ENCODE data around the gene SNAP23.
A peak's percentile ranks its signal among the peaks of the same experiment; 100 is the strongest.

The SNAP23 gene

DNA sequence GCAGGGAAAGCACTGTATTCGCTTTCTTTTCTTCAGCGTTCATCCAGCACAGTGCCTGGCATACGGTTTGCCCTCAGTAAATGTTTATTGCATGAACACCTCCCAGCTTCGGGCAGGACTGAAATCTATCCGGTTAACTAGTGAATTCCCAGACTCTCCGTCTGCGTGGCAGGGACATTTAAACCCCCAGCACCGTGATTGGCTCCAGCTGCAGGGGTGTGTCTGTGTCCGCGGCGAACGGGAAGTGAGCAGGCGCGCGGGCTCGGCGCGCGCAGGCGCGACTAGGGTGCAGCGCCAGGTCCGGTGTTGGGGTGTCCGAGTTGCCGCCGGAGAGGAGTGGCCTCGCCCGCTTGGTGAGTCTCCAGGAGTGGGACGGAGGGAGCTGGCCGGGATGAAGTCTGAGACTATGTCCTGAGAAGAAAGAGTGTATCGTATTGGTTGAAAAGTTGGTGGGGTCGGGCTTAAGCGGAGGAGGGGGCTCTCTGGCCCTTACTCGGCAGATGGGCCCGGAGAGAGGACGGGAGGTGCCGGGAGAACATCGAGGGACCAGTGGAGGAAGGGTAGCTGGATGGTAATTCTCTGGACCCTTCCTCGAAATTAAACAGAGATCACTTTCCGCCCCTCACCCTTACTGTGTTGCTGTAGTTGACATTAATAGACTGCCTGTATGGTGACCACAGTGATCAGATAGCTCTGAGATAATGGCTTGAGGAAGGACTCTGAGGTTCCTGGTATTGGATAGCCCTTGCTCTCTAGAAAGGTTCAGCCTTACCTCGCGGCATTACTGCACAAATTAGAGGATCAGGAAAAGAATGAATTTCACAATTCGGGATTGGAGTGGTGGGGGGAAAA is at the start of gene SNAP23:
TSS of gene SNAP23 (plus strand) at position 274 of the 852 bp plus-strand sequence. CDS start 16,213 bp downstream, outside the sequence.
- DNase-seq, result peak; percentile 81

DNA sequence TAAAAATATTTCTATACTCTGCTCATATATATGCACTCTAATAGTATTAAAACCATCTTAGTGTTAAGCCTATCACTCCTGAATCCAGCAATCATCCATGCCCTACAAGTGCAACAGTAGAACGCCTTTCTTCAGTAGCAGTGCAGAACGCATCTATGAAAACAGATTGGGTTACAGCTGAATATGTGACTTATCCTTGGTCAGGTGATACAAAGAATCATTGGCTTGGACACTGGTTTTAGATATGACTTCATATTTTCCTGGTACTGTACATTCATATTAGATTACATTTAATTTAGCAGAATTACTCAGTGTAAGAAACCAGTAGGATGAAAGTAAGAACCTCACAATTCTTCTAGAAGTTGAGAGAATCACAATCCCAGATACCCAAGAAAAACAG is 47.8 kb upstream of the SNAP23 start:
- no peak for DNase-seq

DNA sequence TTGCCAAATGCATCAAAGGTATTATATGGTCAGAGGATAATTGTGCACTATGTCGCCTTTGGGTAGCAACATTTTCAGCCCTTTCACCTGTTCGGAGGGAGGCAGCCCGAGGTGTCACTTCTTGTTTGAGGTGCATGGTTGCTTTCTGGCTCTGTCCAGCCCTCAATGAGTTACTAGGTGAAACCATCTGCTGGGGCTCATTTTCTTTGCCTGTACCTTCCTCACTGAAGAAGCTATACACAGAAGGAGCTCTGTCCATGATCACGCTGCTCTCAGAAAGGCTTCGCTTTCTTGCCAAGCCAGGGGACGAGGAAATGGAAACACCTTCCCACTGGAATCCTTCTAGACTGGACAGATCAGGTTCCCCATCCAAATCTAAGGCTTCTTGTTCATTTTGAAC is 47.2 kb upstream of the SNAP23 start:
- no peak for DNase-seq

DNA sequence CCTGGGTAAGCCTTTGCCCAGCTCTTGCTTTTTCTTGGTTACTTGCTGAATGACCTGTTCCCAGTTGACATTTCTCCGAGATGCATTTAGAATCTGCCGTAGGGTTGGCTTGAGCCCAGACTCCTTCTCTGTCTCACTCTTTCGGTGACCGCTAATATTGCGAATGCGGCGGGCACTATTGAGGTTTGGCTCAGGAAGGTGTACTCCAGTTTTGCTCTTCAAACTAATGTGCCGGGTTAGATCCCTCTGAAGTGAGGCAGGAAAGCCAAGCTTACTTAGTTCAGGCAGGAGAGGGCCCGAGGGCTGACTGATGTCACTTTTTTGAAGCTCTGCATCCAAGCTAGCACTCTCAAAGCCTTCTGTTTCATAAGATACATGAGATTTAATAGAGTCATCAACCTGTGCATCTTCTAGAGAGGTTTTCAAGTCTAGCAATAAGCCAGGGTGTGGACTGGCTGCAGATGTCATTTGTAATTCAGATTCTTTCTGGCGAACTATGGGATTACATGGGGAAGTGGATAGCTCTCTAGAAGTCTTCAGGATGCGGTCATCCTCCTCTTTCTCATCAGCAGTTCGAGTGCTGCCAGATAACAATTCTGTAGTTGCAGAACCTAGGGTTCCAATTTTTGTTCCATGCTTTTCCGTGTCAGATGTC is 45.5 kb upstream of the SNAP23 start:
- no peak for DNase-seq

DNA sequence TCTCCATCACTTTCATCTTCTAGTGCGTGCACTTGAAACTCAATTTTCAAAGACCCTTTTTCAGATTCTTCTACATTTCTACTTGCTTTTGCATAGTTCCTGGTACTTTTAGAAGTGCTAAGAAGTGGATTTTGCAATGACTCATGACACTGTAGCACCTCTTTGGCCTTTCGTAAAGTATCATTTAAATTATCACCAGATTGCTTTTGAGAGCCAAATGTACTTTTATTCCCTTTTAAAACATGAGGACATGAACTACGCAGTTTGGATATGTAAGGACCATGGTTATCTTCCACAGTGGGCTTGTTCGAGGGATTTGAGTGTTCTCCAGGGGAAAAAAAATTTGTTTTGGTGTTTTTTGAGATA is 45.0 kb upstream of the SNAP23 start:
- no peak for DNase-seq

DNA sequence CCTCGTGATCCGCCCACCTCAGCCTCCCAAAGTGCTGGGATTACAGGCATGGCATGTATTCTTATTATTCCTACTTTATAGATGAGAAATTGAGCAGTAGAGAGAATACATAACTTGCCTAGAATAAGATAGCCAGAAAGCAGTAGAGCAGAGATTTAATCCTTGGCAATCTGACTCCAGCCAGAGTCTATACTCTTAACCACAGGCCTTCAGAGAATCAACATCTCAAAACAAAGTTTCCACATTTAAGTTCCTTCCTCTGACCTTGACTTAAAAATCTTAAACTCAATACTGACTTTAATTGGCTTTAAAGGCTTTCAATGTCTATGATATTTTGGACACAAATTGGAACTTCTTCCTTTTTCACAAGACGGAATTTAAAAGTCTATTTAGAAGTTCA is 41.6 kb upstream of the SNAP23 start:
- DNase-seq, result no peak

DNA sequence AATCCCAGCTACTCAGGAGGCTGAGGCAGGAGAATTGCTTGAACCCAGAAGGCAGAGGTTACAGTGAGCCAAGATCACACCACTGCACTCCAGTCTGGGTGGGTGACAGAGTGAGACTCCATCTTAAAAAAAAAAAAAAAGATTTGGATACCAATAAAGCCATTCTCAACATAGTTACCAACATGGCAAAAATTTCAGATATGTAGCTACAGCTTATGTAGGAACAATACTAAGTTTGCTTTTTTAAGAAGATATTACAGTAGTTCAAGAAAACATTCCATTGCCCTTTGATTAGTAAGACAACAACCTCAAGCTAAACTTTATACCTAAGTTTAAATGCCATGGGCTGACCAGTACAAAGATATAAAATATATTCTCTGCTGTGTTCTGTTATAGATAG is 38.9 kb upstream of the SNAP23 start:
- no peak for DNase-seq

DNA sequence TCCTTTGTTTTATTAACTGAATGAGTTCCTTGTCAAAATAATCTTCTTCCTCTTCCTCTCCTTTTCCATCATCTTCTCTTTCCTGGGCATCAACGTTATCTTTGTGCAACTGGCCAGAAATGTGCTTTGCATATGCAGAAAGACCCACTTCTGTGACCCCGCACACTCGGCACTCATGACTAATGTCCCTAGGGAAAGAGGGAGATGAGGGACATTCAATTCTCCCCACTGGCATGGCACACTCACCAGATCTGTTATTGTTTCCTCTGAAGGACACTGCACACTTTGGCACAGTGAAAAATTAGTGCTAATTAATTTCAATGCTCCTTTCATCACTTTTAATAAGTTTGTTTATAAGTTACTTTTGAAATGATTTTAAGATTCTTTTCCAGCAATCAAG is 38.5 kb upstream of the SNAP23 start:
- DNase-seq, result no peak

DNA sequence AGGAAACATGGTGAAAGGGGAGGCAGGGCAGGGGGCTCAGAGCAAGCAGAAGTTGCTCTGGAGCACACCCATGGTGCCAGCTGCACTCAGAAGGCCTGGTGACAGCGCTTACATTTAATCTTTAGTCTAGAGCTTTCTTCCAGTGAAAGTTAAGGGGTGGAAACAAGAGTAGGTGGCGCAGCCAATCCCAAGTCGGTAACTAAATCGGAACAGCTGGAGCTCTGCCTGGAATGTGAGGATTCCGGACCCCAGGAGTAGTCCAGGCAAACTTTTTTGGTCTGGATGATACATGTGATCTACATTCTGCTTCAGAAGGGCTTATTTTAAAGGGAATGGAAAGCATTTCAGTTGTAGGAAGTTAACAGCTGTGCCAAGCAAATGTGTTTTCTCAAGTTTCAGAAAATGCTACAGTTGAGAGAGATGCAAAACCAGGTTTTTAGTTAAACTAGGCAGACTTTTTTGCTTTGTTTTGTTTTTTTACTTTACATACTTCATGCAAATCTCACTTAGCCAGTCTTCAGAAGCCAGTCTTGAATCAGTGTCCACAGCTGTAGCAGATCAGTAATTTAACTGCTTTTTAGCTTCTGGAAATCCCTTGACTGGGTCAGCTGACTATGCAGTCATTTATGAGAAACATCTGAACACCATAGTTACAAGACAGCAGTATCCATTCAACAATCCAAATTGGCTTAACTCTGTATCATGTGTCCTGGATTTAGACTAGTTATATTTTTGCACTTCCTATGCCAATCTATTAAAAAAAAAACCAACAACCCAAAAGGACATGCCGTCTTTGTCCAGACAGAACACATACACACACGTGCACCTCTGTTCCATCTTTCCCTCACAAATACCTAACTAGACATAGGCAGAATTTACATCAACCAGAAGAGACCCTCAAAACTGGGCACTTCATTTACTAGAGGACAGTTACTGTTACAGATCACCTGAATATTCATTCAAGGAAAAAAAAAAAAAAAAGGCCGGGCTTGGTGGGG is 37.7 kb upstream of the SNAP23 start:
- DNase-seq, result no peak

DNA sequence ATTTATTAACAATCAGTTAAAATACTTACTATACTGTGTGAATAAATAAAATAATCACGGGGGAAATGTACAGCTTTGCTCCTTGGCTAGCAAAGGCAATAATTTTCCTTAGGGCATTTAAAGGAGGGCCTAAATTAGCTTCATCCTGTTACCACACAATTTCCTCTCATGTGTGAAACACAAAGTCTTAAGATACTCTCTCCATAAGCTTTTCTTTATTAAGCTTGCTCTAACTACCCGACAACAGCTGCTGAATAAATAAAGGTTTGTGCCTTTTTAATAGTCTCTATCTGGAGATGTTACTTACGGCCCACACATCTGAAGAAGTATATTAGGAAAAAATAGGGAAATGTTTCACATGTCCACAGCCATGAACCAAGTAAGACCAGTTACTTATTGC is 34.2 kb upstream of the SNAP23 start:
- DNase-seq, result no peak

DNA sequence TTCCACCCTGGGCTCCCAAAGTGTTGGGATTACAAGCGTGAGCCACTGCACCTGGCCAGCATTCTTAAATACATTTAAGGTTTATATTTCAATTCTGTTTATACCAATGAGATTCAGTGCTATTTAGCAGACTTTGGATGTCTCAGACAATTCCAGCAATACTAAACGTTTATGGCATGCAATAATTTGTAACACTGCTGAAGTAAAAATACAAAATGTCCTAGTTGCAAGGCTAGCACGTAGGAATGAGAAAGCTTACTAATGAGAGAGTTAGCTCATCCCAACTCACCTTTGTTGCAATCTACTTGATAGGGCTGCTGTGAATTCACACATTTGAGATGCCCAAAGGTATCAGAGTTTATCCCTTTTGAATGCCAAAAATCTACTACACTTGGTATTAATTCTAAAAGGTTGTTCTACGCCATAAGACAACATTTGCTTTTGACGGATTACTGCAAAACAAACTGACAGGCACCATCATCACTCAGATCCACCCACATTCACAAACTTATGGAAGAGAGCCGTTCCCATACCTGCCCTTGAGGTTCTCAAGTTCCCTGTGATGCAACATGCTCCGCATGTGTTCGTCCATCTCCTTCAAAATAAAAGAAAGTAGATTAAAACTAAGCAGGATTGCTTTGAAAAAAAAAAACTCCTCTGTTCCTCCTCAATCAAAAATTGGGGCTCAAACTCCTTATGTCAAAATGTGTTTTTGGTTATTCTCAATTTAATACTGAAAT is 29.7 kb upstream of the SNAP23 start:
- no peak for DNase-seq

DNA sequence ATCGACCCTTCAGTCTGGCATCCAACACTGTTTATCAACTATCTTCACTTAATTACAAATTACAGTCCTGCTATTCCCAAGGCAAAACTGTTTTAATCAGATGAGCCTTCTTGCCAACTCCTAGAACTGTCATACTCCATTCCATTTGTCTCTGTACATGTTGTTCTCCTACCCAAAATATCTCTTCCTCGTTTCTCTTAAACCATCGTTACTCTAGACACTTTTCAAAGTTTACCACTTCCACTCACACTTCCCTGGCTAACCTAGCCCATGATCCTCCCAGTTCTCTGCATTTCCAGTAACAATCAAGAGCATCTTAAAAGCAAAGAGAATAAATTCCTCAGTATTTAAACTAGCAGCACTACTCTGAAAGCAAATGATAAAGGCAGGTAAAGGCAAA is 24.4 kb upstream of the SNAP23 start:
- DNase-seq, result no peak

DNA sequence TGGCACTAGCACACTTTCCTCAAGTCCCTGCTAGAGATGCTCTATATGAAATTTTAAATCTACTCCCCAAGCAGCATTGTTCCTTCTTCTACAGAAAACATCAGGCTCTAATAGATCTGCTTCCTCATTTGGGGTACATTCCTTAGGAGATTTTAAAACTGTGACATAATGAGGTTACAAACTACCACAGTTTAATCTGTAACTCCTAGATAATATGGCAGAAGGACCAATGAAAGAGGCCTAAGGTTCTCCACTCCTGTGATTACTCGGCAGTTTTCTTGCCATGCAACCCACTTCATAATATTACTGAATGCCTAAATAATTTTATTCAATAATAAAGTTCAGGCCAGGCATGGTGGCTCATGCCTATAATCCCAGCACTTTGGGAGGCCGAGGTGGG is 20.6 kb upstream of the SNAP23 start:
- DNase-seq, result no peak

DNA sequence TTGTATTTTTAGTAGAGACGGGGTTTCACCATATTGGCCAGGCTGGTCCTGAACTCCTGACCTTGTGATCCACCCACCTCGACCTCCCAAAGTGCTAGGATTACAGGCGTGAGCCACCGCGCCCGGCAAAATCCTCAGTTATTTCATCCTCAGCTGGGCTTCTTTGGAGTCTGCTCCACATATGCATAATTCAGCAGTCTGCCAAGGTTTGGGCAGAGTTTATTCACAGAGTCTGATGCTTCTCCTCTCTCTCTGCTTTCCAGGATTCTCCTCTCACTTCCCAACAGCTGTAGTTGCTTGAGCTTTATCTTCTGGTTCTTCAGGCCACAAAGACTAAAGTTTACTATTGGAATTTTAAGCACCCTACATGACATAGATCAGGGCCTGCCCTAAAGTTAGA is 12.7 kb upstream of the SNAP23 start:
- DNase-seq, result no peak

DNA sequence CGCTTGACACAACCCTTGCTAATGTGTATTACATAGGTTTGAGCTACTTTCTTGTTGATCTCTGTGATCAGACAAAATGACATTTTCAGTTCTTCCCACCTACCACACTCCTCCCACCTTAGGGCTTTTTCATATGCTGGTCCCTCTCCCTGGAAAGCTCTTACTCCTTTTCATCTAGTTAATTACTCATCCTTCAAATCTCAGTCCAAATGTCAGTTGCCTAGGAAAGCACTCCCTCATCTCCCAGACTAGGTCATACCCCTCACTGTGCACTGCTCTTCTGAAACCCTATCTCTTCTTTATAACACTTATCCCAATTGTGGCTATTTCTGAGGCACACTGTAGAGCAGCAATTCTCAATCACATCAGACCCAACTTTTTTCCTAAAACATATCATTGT is 11.8 kb upstream of the SNAP23 start:
- no peak for DNase-seq

DNA sequence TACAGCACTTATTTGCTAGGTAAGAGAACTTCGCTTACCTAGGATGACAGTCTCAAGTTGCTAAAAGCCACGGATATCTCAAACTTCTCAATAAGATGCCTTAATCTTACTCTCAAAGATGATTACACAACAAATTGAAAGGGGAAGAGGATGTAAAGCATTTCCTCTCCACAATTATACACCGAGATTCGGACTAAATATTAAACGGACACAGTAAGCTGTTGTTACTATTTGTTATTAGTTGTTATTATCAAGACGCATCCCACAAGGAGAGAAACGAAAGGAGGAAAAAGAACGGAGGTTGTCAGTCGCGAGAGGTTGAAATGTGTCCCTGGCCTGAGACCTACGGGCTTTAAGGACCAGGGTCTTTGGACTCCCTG is 5.2 kb upstream of the SNAP23 start:
- DNase-seq, result no peak

DNA sequence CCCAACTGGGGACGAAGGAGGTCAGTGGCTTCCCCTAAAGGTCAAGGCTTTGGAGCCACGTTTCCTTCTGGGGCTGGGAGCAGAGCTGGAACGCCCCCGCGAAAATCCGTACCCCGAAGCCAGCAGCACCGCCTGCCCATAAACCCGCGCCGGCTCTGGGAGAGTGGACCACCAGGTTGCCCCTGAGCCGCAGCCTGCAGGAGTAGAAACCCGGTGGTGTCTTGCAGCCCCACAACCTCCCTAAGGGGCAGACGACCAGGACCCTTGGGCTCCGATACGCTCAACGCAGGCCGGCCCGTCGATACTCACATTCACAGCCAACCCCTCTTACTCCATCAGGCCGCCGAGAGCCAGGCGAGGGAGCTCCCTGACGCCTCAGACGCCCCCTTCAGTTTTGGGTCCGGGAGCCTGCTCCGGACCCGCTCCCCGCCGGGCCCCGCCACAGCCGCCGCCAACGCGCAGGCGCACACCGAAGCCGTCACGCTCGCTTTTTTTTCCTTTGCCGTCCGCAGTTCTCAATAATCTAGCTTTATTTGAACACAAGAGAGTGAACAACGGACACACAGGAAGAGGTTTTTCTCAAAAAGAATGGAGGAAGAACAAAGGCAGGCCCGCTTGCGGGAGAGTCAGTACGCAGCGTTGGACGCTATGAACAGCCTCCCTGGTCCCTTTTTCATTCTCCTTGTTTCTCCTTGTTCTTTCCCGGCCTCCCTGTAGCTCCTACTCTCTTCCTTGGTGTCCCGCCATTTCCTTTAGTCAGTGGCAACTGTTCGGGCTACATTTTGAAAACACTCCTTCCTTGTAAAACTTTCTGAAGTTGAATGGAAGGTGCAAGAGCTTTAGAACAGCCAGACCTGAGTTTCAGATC is 4.5 kb upstream of the SNAP23 start, which contains the start of gene ZNF106:
TSS of gene ZNF106 (minus strand) at position 471 of the 868 bp plus-strand sequence. CDS start 18,852 bp downstream, outside the sequence.
- DNase-seq, result peak; percentile 84

DNA sequence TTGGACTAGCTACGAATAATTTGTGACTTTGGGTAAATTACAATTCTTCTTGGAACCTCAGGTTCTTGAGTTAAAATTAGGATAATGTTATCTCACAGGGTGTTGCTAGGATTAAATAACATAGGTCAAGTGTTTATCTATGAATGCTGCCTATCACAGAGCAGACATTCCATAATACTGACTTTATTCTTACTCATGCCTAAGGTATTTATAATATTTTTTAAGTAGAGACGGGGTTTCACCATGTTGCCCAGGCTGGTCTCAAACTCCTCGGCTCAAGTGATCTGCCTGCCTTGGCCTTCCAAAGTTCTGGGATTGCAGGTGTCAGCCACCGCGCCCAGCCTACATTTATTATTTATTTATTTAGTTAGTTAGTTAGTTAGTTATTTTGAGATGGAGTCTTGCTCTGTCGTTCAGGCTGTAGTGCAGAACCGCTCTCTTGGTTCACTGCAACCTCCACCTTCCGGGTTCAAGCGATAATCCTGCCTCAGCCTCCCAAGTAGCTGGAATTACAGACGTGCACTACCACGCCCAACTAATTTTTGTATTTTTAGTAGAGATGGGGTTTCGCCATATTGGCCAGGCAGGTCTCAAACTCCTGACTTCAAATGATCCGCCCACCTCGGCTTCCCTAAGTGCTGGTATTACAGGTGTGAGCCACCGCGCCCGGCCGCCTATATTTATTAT is 3.8 kb upstream of the SNAP23 start:
- DNase-seq, result no peak

DNA sequence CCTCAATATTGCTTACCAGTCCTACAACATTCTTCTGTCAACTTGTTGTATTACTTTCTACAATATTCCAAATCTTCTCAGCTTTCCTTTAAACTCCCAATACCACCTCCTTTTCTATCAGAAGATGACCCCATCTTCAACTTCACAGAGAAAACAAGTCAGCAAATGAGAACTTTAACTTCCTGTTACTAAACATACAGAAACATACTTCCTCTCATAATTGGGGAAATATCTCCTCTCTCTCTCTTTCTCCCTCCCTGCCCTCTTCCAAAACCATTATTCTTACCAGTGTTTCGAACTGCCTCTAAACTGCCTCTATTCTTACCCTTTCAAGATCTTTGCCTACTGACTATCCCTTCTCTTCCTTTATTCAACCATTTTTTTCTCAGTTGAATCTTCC is 1.8 kb upstream of the SNAP23 start:
- DNase-seq, result no peak

DNA sequence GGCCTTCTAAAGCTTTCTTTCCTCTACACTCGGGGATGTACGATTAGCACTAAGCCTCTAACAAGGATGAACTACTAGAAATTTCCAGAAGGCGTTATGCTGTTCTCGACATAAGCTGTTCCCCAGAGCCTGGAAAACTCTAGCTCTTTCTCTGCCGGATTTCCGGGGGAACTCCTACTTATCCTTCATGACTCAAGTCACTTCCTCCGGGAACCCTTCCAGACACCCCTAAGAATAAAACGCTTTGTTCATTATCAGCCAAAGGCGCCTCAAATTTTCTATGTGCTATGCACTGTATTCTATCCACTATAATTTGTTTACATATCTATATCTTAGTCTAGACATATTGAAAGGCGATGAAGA is 455 bp upstream of the SNAP23 start:
- no peak for DNase-seq

Data from stimulated activated CD4-positive, alpha-beta T cell treated with anti-CD3 and anti-CD28 coated beads, Interleukin-1b, Interleukin-23, amount 100 ng/mL, for 48 hours (primary cell).